ENCODE data around the gene DLGAP1.

Gene DLGAP1

GRCh38 chr18:3747176-3747973, 707.7 kb downstream of the DLGAP1 start:
- no peak for DNase-seq

- no peak for DNase-seq
Observed at GRCh38 chr18:3742541-3742940, 712.6 kb downstream of the DLGAP1 start.

DNA sequence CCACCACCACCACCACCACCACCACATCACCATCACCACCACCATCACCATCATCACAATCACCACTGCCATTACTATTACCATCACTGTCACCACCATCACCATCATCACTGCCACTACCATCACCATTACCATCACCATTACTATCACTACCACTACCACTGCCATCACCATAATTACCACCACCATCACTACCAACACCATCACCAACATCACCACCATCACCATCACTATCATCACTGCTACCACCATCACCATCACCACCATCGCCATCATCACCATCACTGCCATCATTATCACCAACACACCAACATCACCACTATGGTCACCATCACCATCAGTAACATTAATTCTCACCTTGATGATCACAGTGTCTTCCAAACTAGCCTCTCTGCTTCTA, 713.8 kb downstream of the DLGAP1 start:
- DNase-seq = no peak

DNA sequence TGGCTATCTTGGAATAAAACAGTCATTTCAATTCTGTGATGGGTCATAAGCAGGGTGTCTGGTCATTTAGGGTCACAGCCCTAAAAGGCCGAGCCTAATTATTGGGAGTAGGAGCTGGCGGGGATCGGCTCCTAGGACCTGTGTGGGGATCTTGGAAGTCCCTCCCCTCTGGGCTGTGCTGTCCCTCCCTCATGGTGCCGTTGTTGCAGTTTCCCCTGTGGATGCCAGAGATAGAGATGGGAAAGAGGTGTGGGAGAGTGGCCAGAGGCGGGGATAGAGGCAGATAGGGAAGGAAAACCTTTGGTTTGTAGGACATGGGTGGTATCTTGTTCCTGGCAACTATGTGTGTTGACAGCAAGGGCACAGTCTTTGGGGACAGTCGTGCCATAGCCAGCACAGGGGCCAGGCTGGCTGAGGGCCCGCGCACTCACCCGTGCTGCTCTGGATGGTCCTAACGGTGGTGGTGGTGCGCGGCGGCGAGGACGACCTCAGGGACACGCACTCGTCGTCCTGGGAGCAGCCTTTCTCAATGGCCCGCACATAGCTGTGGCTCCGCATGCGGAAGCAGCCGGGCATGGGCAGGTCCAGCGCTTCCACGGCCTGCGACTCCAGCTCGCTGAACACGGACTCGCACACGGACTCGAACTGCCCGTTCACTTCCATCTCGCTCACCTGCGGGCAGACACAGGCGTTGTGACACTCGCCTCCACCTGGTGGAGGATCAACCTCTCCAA, 726.2 kb downstream of the DLGAP1 start:
- DNase-seq = no peak

DNA sequence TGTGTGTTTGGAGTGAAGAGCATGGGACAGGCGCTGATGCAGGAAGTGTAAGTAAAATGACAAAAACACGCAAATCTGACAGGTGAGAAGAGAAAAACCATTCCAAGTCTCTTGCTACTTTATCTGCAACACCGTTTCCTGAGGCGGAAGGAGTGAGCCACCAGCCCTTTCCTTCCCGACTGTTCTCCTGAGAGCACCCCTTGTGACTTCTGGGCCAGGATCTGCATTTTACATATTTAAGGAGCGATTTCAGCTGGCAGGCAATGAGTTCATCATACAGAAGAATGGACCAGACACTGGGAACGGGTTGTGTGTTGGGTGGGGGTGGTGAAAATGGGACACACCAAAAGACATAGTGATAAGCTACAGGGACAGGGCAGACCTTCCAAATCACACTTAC, 727.8 kb downstream of the DLGAP1 start:
- no peak for DNase-seq

GRCh38 chr18:3726238-3726951, 728.7 kb downstream of the DLGAP1 start:
- no peak for DNase-seq

GRCh38 chr18:3725115-3725514, 730.0 kb downstream of the DLGAP1 start:
- no peak for DNase-seq

DNA sequence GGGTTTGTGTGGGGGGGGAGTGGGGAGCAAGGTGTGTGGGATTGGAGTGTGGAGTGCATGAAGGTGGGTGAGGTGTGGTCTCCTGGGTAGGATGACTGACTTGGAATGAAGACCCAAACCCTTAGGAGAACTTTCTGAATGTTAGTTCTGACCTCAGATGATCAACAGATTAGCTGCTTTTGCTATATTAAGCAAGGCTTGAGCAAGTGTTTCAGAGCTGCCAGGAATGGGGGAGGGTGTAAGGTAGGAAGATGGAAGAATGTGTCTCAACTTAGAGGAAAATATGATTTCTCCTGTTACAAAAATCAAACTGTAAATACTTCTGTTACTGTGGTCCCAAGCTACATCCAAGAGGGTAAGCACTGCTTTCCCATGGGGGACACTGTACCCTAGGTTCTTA, 731.6 kb downstream of the DLGAP1 start:
- DNase-seq = no peak

- no peak for DNase-seq
Observed at GRCh38 chr18:3722649-3723433, 732.3 kb downstream of the DLGAP1 start.

GRCh38 chr18:3721771-3722648, 733.1 kb downstream of the DLGAP1 start:
- DNase-seq = no peak

DNA sequence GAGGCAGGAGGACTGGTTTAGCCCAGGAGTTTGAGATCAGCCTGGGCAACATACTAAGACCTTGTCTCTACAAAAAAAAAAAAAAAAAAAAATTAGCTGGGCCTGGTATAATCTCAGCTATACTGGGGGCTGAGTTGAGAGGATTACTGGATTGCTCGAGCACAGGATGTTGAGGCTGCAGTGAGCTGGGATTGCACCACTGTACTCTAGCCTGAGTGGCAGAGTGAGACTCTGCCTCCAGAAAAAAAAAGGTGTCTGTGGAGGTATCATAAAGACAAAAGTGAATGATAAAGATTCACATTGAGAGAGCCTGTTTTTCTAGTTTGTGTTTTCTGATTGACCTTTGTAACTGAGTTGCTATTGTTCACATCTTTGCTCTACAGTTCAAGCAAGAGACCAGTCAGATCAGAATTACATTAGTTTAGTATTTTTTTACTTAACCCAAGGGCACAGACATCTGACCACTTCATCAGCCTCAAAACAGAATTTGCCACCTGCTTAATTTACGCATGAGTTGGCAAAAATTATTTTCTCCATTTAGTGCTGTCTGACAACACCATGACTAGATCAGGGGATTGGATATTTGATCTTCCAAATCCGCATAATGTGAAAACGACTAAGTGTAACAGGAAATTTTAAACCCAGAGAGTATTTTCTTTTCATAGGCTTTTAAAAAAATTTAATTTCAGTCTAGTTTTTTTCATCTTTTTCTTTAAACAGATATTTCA, 734.1 kb downstream of the DLGAP1 start:
- no peak for DNase-seq

DNA sequence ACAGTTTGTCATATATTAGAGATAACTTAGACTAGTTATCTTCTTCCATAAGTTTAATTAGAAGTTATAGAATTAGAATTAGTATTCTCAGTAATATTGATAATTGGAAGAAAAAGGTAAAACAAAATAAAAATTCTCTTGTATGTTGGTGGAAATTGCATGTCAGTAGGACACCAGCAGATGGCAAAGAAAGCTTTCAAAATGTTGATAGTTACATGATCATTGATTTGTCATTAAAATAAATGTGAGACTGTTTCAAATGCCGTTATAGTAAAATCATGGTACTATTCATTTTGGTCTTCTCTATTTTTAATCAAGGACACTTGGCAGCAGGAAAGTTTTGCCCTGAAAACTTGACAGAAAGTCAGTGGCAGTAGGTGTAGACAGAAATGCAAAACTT, 734.9 kb downstream of the DLGAP1 start:
- no peak for DNase-seq

GRCh38 chr18:3717376-3718025, 737.6 kb downstream of the DLGAP1 start:
- no peak for DNase-seq

GRCh38 chr18:3716116-3716660, 738.9 kb downstream of the DLGAP1 start:
- DNase-seq = no peak

DNA sequence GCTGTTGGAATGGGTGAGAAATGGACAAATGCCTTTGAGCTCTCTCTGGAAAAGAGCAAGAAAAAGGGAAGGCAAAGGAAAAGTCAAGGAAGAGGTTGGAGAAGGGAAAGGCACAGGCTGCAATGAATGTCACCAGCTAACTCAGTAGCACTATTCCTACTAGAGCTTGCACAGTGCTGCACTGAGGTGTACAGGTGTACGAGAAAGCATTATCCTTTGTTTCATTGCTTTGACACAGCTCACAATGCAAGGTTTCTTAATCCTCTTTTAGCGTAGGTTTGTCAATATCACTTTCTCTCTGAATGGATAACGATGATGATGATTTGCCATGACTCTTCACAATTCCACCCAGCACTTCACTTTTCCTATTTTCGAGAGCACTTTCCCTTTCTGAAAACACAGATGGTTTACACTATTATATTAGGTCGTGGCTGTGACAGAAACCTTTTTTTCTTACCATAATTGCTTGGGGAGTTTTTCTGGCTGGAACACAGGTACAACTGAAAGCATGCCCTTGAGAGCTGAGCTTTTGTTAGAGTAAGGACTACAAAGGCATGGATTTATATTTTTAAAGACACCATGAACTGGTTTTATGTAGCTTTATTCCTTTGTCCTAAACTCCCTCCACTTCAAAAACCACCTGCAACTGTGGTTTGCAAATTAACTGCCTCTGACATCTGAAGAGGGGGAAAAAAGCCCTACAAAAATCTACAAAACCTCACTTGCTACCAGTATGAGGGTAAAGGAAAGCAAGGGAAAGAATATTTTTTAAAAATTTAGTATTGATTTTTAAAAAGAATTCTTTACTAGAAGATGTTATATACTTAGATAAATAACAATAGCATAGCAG, 739.7 kb downstream of the DLGAP1 start:
- no peak for DNase-seq

- DNase-seq = no peak
Observed at GRCh38 chr18:3713708-3714107, 741.4 kb downstream of the DLGAP1 start.

- DNase-seq = no peak
Observed at GRCh38 chr18:3713166-3713565, 741.9 kb downstream of the DLGAP1 start.

DNA sequence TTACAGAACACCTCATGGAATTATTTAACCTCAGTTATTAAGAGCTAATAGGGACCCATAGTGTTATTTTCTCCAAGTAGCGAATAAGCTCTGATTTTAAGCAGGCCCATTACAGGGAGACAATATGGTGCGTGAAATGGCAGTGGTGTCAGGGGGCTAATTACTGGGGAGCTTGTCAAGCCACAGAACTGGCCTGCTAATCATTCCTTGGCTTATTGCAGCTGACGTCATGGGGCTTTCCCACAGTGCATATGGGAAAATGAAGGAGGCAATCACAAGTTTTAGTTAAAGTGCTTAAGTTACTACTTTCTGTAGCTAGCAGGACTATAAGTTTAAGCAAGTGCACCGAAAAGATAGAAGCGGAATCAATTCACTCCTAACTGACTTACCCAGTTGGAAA, 742.6 kb downstream of the DLGAP1 start:
- no peak for DNase-seq

GRCh38 chr18:3710712-3711301, 744.3 kb downstream of the DLGAP1 start:
- no peak for DNase-seq

Measured in activated CD4-positive, alpha-beta T cell treated with anti-CD3 and anti-CD28 coated beads, Interleukin-2, amount 50 U/mL, for 16 hours (primary cell).